NCI-H2227 treated with DMSO at 0.1 percent for 48 hours (cell line): Measurements from ENCODE around the gene CCR6.
"Not testable (repeated sequence)": the region's sequence is repeated elsewhere in the genome, so short reads cannot be mapped to it uniquely, and the experiment has no call there.

Source experiments
- DNase-seq: peaks from one replicate; lab custom pipeline; 2025; lab: John Stamatoyannopoulos, UW

CCR6 gene

GRCh38 chr6:167143041-167143440 lies 20.1 kb downstream of the CCR6 start:
- DNase-seq, result no peak

- no peak for DNase-seq
These were observed 22.6 kb downstream of the CCR6 start for GRCh38 chr6:167145461-167145860.

GRCh38 chr6:167146135-167146534 lies 23.2 kb downstream of the CCR6 start:
- DNase-seq, result no peak

- no peak for DNase-seq
These were observed 24.1 kb downstream of the CCR6 start for GRCh38 chr6:167146977-167147376.

GRCh38 chr6:167148021-167148420 lies 25.1 kb downstream of the CCR6 start:
- DNase-seq, result no peak

- no peak for DNase-seq
These were observed 26.1 kb downstream of the CCR6 start for GRCh38 chr6:167148997-167149396.

GRCh38 chr6:167150941-167151549 lies 28.1 kb downstream of the CCR6 start:
- no peak for DNase-seq

GRCh38 chr6:167151648-167152047 lies 28.8 kb downstream of the CCR6 start:
- DNase-seq, result no peak

- no peak for DNase-seq
These were observed 30.0 kb downstream of the CCR6 start for GRCh38 chr6:167152862-167153261.

- DNase-seq, result no peak
These were observed 30.6 kb downstream of the CCR6 start for GRCh38 chr6:167153521-167153959.

GRCh38 chr6:167154291-167154690 lies 31.4 kb downstream of the CCR6 start:
- DNase-seq, result no peak

- no peak for DNase-seq
These were observed 32.0 kb downstream of the CCR6 start for GRCh38 chr6:167154895-167155294.

GRCh38 chr6:167157414-167157813 lies 34.5 kb downstream of the CCR6 start:
- DNase-seq, result no peak

GRCh38 chr6:167157863-167158262 lies 35.0 kb downstream of the CCR6 start, which contains the start of gene GPR31:
TSS of gene GPR31 (minus strand) at chr6:167157980. CDS start at chr6:167157831, 149 bp downstream.
- no peak for DNase-seq

- no peak for DNase-seq
These were observed 39.1 kb downstream of the CCR6 start for GRCh38 chr6:167161851-167162467.

GRCh38 chr6:167162591-167162990 lies 39.7 kb downstream of the CCR6 start:
- no peak for DNase-seq

- no peak for DNase-seq
These were observed 40.6 kb downstream of the CCR6 start for GRCh38 chr6:167163476-167164011.

- no peak for DNase-seq
These were observed 41.4 kb downstream of the CCR6 start for GRCh38 chr6:167164261-167164660.

- DNase-seq, result no peak
These were observed 43.1 kb downstream of the CCR6 start for GRCh38 chr6:167165858-167166471.

- not testable (repeated sequence) for DNase-seq
These were observed 44.8 kb downstream of the CCR6 start for GRCh38 chr6:167167699-167168098.

- DNase-seq, result not testable (repeated sequence)
These were observed 45.4 kb downstream of the CCR6 start for GRCh38 chr6:167168296-167168695.

- DNase-seq, result not testable (repeated sequence)
These were observed 47.0 kb downstream of the CCR6 start for GRCh38 chr6:167169867-167170266.

- DNase-seq, result not testable (repeated sequence)
These were observed 48.4 kb downstream of the CCR6 start for GRCh38 chr6:167171300-167171699.
